ENCODE measurements around the gene MKNK2.

The MKNK2 gene

DNA sequence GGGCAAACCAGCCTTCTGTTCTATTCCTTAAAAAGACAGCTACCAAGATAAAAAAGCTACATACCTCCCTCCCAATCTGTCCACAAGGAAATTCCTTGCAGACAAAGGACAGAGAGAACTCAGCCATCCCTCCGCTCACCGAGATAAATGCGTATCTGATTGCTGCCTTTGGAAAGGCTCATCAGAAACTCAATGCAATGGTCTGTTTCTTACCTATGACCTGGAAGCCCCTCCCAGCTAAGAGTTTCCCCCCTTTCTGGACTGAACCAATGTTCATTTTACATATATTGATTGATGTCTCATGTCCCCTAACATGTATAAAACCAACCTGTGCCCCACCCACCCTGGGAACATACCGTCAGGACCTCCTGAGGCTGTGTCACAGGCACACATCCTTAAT lies 47.2 kb downstream of the MKNK2 start:
- no peak for DNase-seq (ENCODE audit: low read depth)
- no peak for TF ChIP-seq CTCF (conservative IDR thresholded peaks at IDR 0.05; ENCODE audit: low read depth, low read length)

DNA sequence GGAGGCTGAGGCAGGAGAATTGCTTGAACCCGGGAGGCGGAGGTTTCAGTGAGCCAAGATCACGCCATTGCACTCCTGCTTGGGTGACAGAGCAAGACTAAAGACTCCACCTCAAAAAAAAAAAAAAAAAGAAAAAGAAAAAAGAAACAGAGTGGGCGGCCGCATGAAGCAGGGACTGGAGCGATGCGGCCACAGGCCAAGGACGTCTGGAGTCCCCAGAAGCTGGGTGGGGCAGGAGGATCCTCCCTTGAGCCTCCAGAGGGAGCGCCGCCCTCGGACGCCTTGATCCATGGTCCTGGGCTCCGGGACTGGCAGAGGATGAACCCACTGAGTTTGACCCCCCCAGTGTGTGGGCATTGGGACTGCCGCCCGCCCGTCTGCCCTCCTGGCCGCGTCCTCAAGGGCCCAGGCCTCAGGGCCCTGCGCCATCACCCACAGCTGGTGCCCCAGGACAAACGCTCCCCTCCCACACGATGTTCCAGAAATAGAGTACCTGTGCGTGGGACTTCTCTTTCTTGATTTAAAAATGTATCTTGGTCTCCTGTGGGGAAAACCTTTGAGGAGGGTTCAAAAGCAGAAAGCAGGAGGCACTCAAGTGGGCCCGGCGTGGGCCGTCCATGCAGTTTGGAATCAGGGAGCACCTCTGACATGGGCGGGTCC lies 51.1 kb downstream of the MKNK2 start:
- H3K4me3 ChIP-seq (ENCODE audit: low read depth, low read length) = no peak overlapping the region
- no peak for DNase-seq (ENCODE audit: low read depth)
- no peak for TF ChIP-seq CTCF (conservative IDR thresholded peaks at IDR 0.05; ENCODE audit: low read depth, low read length)

More for the DNA sequence above, 47.2 kb downstream of the MKNK2 start:
- no peak overlapping the region for H3K4me3 ChIP-seq (ENCODE audit: low read depth, low read length)

DNA sequence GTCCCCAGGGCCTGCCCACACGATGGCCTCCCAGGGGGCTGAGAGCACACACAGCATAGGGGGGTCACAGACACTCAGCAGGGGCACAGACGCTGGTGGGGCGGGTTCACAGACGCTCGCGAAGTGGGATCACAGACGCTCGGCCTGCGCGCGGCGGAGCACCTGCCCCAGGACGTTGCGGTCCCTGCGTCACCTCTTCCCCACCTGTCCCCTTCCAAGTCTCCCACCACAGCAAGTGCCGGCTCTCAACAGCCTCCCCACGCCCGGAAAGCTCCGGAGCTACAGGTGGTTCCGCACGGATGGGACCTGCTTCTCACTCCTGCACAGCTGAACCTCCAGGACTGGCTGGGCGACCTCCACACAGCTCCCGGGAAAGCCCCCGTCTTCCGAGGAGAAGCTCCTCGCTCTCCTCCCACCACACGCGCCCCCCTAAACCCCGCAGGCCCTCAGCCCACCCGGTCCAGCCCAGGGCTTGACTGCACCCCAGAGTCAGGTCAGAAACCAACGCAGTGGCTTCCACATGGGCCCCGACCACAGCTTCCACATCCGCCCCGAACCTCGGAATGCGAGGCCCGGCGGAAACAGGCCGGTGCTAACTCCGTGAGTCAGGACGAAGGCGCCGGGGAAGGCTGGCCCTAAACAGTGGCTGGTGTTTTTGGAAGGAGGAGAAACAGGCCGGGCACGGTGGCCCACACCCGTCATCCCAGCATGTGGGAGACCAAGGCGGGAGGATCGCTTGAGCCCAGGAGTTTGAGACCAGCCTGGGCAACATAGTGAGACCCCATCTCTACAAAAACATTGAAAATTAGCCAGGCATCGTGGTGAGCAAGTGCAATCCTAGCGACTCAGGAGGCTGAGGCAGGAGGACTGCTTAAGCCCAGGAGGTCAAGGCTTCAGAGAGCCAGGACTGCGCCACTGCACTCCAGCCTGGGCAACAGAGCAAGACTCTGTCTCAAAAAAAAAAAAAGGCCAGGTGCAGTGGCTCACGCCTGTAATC lies 52.0 kb downstream of the MKNK2 start:
- no peak for TF ChIP-seq CTCF (conservative IDR thresholded peaks at IDR 0.05; ENCODE audit: low read depth, low read length)
- no peak overlapping the region for H3K4me3 ChIP-seq (ENCODE audit: low read depth, low read length)
- DNase-seq (ENCODE audit: low read depth) = no peak

- no peak overlapping the region for H3K4me3 ChIP-seq (ENCODE audit: low read depth, low read length)
- no peak for DNase-seq (ENCODE audit: low read depth)
These were observed 53.5 kb downstream of the MKNK2 start for GRCh38 chr19:1997353-1998233.

DNA sequence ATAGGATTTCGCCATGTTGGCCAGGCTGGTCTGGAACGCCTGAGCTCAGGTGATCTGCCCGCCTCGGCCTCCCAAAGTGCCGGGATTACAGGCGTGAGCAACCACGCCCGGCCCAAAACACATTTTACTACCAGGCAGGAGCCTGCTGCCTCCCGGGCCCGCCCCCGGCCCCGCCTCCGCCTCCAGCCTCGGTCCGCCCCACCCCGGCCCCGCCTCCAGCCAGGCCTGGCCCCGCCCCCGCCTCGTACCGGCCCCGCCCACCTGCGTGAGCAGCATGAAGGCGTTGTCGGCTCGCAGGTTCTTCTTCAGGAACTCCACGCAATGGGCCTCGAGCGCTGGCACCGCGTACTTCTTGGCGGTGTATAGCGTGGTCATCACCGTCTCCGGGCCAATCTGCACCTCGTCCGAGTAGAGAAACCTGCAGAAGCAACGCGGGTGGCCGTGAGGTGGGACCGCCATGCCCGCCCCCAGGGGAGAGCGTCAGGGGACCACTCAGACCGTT lies 58.2 kb downstream of the MKNK2 start:
- DNase-seq (ENCODE audit: low read depth) = no peak
- no peak overlapping the region for H3K4me3 ChIP-seq (ENCODE audit: low read depth, low read length)
- TF ChIP-seq CTCF (conservative IDR thresholded peaks at IDR 0.05; ENCODE audit: low read depth, low read length) = no peak

More at GRCh38 chr19:1997353-1998233, 53.5 kb downstream of the MKNK2 start:
- no peak for TF ChIP-seq CTCF (conservative IDR thresholded peaks at IDR 0.05; ENCODE audit: low read depth, low read length)
